T-helper 9 cell (primary cell): ENCODE results near the gene ARID5A.

Source experiments
- DNase-seq: peaks from one replicate; pipeline ENCODE4 v3.0.0-alpha.2; 2020

The ARID5A gene

GRCh38 chr2:96506907-96507240, 29.7 kb upstream of the ARID5A start:
- DNase-seq: no peak

DNA sequence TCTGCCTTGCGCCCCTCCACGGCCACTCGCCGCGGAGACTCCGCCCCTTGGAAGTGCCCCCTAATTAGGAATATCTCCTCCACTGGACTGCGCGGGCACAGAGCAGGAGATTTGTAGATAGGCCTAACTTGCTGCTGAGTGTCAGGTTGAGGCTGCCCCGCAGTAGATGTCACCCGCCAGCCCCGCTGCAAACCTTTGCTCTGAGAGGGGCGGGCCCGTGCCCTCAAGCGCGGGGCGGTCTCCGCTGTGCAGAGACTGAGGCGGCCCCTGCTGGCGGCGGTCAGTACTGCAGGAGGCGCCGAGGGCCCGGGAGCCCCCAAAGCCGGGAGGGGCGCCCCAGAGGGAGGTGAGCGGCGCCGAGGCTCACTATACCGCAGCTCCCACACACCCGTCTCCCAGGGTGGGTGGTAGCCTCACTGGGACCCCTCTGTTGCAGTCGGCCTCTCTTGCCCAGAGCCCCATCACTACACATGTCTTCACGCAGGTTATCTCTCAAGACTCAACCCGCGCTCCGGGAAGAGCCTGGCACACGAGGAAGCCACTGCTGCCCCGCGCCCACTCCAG, 28.5 kb upstream of the ARID5A start:
- peak; percentile 94 for DNase-seq

- DNase-seq: no peak
Measured at GRCh38 chr2:96508521-96509113, 27.9 kb upstream of the ARID5A start.

GRCh38 chr2:96509114-96509846, 27.3 kb upstream of the ARID5A start:
- peak; percentile 27 for DNase-seq

GRCh38 chr2:96509847-96510230, 26.7 kb upstream of the ARID5A start:
- DNase-seq: no peak

GRCh38 chr2:96510931-96511595, 25.5 kb upstream of the ARID5A start:
- no peak for DNase-seq

GRCh38 chr2:96511851-96512250, 24.7 kb upstream of the ARID5A start:
- DNase-seq: no peak

- DNase-seq: no peak
Measured at GRCh38 chr2:96512341-96512740, 24.2 kb upstream of the ARID5A start.

DNA sequence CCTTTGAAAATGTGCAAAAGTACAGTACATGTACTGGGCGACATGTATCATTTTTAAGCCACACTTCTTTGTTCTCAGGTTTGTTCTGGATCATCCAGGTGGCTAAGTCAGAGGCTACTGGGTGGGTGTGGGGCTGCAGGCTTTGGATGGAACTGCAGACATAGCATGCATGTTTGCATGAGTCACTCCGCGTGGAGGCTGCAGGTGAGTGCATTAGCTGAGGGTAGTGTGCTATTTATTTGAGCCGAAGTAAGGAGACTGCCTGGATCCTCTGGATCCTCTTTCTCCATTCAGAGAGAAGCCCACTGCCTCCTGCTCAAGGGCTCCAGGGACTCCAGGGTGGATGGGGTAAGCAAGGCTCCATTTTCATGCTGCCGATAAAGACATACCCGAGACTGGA, 22.0 kb upstream of the ARID5A start:
- no peak for DNase-seq

DNA sequence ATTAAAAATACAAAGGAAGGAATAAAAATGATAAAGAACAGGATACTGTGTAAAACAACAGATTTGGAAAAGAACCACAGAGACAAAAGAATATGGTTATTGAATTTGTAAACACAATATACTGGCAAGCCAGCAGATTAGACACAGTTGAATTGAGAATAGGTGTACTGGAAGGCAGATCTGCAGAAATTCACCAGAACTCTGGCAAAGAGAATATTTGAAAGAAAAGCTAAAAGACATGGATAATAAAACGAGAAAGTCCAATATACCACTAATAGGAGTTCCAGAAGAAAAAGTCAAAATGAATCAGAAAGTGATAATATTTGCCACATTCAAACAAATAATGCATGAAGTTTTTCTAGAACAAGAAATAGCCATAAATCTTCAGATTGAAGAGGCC, 19.5 kb upstream of the ARID5A start:
- no peak for DNase-seq

DNA sequence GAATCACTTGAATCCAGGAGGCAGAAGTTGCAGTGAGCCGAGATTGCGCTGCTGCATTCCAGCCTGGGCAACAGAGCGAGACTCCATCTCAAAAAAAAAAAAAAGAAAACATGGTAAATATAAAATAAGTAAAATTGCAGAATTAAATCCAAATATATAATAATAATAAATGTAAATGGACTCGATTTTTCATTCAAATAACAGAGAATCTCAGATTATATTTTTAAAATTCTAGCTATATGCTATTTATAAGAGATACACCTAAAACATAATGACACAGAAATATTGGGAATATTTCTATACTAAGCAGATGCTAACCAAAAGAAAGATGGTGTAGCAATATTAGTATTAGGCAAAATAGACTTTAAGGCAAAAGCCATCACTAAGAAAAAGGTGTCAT, 16.3 kb upstream of the ARID5A start:
- DNase-seq: no peak

GRCh38 chr2:96520697-96521096, 15.9 kb upstream of the ARID5A start:
- no peak for DNase-seq

DNA sequence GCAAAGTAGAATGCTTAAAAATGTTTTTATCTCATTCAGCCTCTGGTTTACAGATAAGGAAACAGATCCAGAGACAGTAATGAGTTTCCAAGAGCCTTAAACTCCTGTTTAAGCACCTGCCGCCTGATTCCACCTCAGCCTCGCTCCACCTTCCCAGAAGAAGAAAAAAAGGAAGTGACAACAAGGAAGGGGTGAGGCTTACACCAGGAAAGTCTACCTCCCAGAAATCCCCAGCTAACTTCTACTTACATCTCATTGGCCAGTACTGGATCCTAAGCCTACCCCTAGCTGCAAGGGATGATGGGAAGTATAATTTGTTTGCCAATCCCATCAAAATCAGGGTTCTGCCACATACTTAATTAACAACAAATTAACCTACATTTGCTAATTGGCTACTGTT, 15.3 kb upstream of the ARID5A start:
- DNase-seq: no peak

DNA sequence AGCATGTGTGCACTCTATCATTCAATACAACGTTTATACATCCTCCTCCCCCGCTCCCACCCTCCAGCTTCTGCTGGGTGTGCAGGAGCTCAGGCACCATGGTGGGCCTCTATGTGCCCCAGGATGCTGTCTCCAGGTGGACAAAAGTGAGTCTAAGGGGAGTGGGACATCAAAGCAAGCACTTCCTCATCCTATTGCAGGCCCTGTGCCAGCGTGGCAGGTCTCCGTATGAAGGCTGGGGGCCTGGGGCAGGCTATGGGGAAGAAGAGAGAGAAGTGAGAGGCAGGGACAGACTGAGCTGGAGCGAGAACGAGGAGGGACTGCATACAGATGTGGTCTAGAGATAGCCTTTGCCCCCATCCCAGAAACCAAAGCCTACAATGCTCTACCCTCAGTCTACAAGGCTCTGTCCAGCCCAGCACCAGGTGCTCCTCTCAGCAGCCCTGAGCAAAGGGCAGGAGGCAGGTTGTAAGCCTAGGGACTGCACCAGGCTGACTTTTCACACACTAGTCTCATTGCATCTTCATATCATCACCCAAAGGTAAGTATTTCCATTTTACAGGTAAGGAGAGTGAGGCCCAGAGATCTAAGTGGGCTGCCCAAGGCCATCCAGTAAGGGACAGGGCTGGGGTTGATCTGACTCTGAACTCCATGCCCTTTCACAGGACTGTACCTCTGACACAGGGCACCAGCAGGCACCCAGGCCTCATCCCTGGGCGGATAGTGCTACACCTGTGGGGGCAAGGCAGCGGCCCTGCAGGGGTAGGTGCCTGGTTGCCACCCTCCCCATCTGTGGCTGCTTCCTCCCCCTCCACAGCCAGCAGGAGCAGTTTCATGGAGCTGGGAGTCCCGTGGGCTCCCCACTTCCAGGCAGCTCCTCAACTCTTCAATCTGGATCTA, 14.0 kb upstream of the ARID5A start:
- no peak for DNase-seq

DNA sequence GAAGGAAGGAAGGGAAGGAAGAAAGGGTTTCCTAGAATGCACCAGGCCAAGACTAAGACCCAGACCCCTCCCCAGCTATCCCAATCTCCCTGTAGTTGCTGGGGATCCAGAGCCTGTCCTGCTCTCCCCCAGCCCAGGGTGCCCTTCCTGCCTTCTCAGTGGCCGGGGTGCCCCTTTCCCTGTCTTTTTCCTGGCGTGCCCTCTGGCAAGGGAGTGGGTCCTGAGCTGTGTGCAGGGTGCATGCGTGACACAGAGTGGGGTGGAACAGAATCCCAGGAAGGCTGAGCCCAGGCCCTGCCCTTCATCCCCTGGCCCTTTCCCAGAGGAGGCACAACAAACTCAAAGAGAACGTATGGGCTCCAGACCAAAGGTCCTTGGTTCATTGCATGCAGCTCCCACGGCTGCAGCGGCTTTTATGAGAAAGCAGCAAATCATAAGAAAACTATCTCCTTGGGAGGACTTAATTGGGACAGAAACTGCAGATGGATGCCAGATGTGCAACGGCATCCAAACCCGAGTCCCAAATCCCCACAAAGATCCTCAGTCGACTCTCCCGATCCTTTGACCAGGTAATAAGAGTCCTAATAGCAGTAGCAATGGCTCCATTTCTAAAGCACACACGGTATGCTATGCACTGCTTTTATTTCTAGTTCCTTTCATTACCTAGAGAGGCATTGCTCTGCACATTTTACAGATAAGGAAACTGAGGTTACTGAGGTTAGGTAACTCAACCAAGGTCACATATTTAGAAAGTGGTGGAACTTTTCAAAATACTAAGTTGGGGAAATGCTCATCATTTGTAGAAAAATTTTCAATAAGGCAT, 12.7 kb upstream of the ARID5A start:
- DNase-seq: no peak

- DNase-seq: no peak
Measured at GRCh38 chr2:96524482-96525210, 11.9 kb upstream of the ARID5A start.

- no peak for DNase-seq
Measured at GRCh38 chr2:96525211-96525507, 11.4 kb upstream of the ARID5A start.

GRCh38 chr2:96526101-96526591, 10.4 kb upstream of the ARID5A start:
- DNase-seq: no peak

DNA sequence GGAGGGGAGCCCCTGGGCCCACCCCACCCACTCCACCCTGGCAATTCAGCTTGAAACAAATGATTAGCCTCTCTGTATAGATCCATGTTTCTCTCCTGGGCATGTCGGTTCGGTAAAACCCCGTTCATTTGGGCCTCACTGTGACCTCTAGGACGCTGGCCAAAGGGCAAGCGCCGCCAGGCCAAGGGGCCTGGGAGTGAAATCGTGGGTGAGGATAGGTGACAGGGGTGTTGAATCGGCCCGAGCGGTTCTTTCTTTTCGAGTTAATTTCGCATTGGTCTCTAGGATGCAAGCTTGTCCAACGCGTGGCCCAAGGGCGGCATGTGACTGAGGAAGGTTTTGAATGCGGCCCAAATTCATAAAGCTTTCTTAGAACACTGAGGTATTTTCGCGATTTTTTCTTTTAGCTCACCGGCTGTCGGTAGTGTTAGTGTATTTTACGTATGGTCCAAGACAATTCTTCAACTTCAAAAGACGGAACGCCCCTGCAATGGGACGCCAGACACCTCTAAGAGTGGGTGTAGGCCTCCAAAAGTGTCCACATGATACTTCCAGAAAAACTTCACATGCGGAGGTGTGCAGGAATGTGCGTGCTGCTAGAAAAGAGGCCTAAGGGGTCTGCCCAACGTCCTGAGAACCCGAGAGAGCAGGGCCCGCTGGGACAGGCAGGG, 9.8 kb upstream of the ARID5A start:
- no peak for DNase-seq

- DNase-seq: peak; percentile 48
Measured at GRCh38 chr2:96527286-96528005, 9.1 kb upstream of the ARID5A start.
